MM.1S (cell line): ENCODE results near the gene SLC25A48.

Experiments used
- DNase-seq: peaks from one replicate; pipeline ENCODE4 v3.0.0-alpha.2; 2015
- H2AFZ ChIP-seq: fragments of 300-600 bp; sonication (generic); 2 replicates; pipeline ENCODE4 v1.6.0; 2016; ENCODE audit warnings: antibody characterized with exemption, low read length
- H3F3A ChIP-seq: fragments of 300-600 bp; sonication (generic); 2 replicates; pipeline ENCODE4 v1.6.1; 2016; ENCODE audit warnings: mild to moderate bottlenecking, antibody characterized with exemption, low read length, moderate library complexity, mixed read lengths; ENCODE audit not compliant: insufficient read depth
- H3K27ac ChIP-seq: fragments of 300-600 bp; sonication (generic); 2 replicates; pipeline ENCODE4 v1.5.1; 2016; ENCODE audit warnings: mild to moderate bottlenecking, low read length
- H3K27me3 ChIP-seq: fragments of 300-600 bp; sonication (generic); replicated peaks from 2 replicates; pipeline ENCODE4 v1.6.0; 2016; ENCODE audit warnings: low read length; ENCODE audit not compliant: insufficient read depth
- H3K36me3 ChIP-seq: fragments of 300-600 bp; sonication (generic); replicated peaks from 2 replicates; pipeline ENCODE4 v1.6.1; 2016; ENCODE audit warnings: mild to moderate bottlenecking, low read length, mixed read lengths; ENCODE audit not compliant: insufficient read depth
- H3K4me1 ChIP-seq: fragments of 300-600 bp; sonication (generic); 2 replicates; pipeline ENCODE4 v1.6.1; 2016; ENCODE audit warnings: low read length, mixed read lengths
- H3K4me2 ChIP-seq: fragments of 300-600 bp; sonication (generic); 2 replicates; pipeline ENCODE4 v1.6.0; 2016; ENCODE audit warnings: low read depth, low read length
- H3K4me3 ChIP-seq: fragments of 300-600 bp; sonication (generic); 2 replicates; pipeline ENCODE4 v1.5.1; 2016; ENCODE audit warnings: low read length, mixed read lengths
- H3K79me2 ChIP-seq: fragments of 300-600 bp; sonication (generic); 2 replicates; pipeline ENCODE4 v1.6.1; 2016; ENCODE audit warnings: mixed run types, low read length, mixed read lengths
- H3K9ac ChIP-seq: fragments of 300-600 bp; sonication (generic); 2 replicates; pipeline ENCODE4 v1.6.1; 2016; ENCODE audit warnings: low read length, mixed read lengths
- H3K9me2 ChIP-seq: fragments of 300-600 bp; sonication (generic); replicated peaks from 2 replicates; pipeline ENCODE4 v1.6.1; 2016; ENCODE audit warnings: mild to moderate bottlenecking, low read length, mixed read lengths; ENCODE audit not compliant: insufficient read depth
- H3K9me3 ChIP-seq: fragments of 300-600 bp; sonication (generic); replicated peaks from 2 replicates; pipeline ENCODE4 v1.6.1; 2016; ENCODE audit warnings: mild to moderate bottlenecking, low read length, mixed read lengths; ENCODE audit not compliant: insufficient read depth
- H4K20me1 ChIP-seq: fragments of 300-600 bp; sonication (generic); 2 replicates; pipeline ENCODE4 v1.6.1; 2016; ENCODE audit warnings: mild to moderate bottlenecking, low read length, moderate library complexity, mixed read lengths; ENCODE audit not compliant: insufficient read depth
- CTCF ChIP-seq: fragments of 300-600 bp; sonication (generic); IDR thresholded peaks from 2 replicates; pipeline ENCODE4 v1.5.1; 2016; ENCODE audit warnings: antibody characterized with exemption, low read length, mixed read lengths
- EZH2 ChIP-seq: fragments of 300-600 bp; sonication (generic); optimal IDR thresholded peaks from 2 replicates; pipeline ENCODE3; 2017; ENCODE audit warnings: low read depth, mild to moderate bottlenecking, antibody characterized with exemption, low read length, mixed read lengths
- EZH2phosphoT487 ChIP-seq: fragments of 300-600 bp; sonication (generic); IDR thresholded peaks from 2 replicates; pipeline ENCODE4 v1.6.1; 2018; ENCODE audit warnings: antibody characterized with exemption, low read length

SLC25A48 gene

GRCh38 chr5:135867599-135867998 is 33.1 kb downstream of the SLC25A48 start:
- H3K27me3 ChIP-seq = no peaks in the 10 kb centered on the region
- H3F3A ChIP-seq = no peaks in the 10 kb centered on the region
- H3K9ac ChIP-seq = no peak overlapping the region
- no peak for TF ChIP-seq CTCF
- no peak for TF ChIP-seq EZH2
- TF ChIP-seq EZH2phosphoT487 = no peak
- H3K79me2 ChIP-seq = no peaks in the 10 kb centered on the region
- H4K20me1 ChIP-seq = no peaks in the 10 kb centered on the region
- H3K27ac ChIP-seq = no peak overlapping the region
- H3K4me3 ChIP-seq = no peak overlapping the region
- DNase-seq = no peak
- H2AFZ ChIP-seq = no peak overlapping the region
- H3K9me3 ChIP-seq = no peaks in the 10 kb centered on the region
- no peaks in the 10 kb centered on the region for H3K4me1 ChIP-seq
- no peak overlapping the region for H3K4me2 ChIP-seq
- H3K9me2 ChIP-seq = no peaks in the 10 kb centered on the region
- H3K36me3 ChIP-seq = no peaks in the 10 kb centered on the region

- no peak overlapping the region for H3K4me3 ChIP-seq
- no peaks in the 10 kb centered on the region for H4K20me1 ChIP-seq
- H3K9me2 ChIP-seq = no peaks in the 10 kb centered on the region
- H3K36me3 ChIP-seq = no peaks in the 10 kb centered on the region
- no peaks in the 10 kb centered on the region for H3F3A ChIP-seq
- H2AFZ ChIP-seq = no peak overlapping the region
- DNase-seq = no peak
- TF ChIP-seq EZH2 = no peak
- no peak for TF ChIP-seq EZH2phosphoT487
- no peak for TF ChIP-seq CTCF
- no peaks in the 10 kb centered on the region for H3K9me3 ChIP-seq
- no peak overlapping the region for H3K4me2 ChIP-seq
- H3K4me1 ChIP-seq = no peaks in the 10 kb centered on the region
- H3K9ac ChIP-seq = no peak overlapping the region
- no peaks in the 10 kb centered on the region for H3K27me3 ChIP-seq
- H3K79me2 ChIP-seq = no peaks in the 10 kb centered on the region
- no peak overlapping the region for H3K27ac ChIP-seq
These were observed 34.2 kb downstream of the SLC25A48 start for GRCh38 chr5:135868681-135869080.

GRCh38 chr5:135869276-135869675 is 34.8 kb downstream of the SLC25A48 start:
- no peaks in the 10 kb centered on the region for H3F3A ChIP-seq
- H3K9me2 ChIP-seq = no peaks in the 10 kb centered on the region
- no peak overlapping the region for H3K4me2 ChIP-seq
- no peaks in the 10 kb centered on the region for H3K36me3 ChIP-seq
- H3K4me1 ChIP-seq = no peaks in the 10 kb centered on the region
- no peak for DNase-seq
- H3K9ac ChIP-seq = no peak overlapping the region
- H2AFZ ChIP-seq = no peak overlapping the region
- no peaks in the 10 kb centered on the region for H3K27me3 ChIP-seq
- no peak overlapping the region for H3K27ac ChIP-seq
- no peaks in the 10 kb centered on the region for H3K9me3 ChIP-seq
- no peaks in the 10 kb centered on the region for H4K20me1 ChIP-seq
- no peak overlapping the region for H3K4me3 ChIP-seq
- H3K79me2 ChIP-seq = no peaks in the 10 kb centered on the region
- TF ChIP-seq CTCF = no peak
- no peak for TF ChIP-seq EZH2
- TF ChIP-seq EZH2phosphoT487 = no peak

GRCh38 chr5:135869935-135870334 is 35.5 kb downstream of the SLC25A48 start:
- H3F3A ChIP-seq = no peaks in the 10 kb centered on the region
- no peak overlapping the region for H3K4me3 ChIP-seq
- H2AFZ ChIP-seq = no peak overlapping the region
- DNase-seq = no peak
- H4K20me1 ChIP-seq = no peaks in the 10 kb centered on the region
- H3K4me1 ChIP-seq = no peaks in the 10 kb centered on the region
- no peak overlapping the region for H3K4me2 ChIP-seq
- H3K27me3 ChIP-seq = no peaks in the 10 kb centered on the region
- H3K27ac ChIP-seq = no peak overlapping the region
- H3K36me3 ChIP-seq = no peaks in the 10 kb centered on the region
- no peak overlapping the region for H3K9ac ChIP-seq
- no peaks in the 10 kb centered on the region for H3K79me2 ChIP-seq
- no peaks in the 10 kb centered on the region for H3K9me2 ChIP-seq
- TF ChIP-seq EZH2 = no peak
- no peak for TF ChIP-seq CTCF
- TF ChIP-seq EZH2phosphoT487 = no peak
- no peaks in the 10 kb centered on the region for H3K9me3 ChIP-seq
